Stomach (tissue), 4 donors: ENCODE results near the gene ARHGAP28.

Source experiments
- EP300 ChIP-seq: sonication (generic); formaldehyde crosslinking; IDR thresholded peaks from one replicate; pipeline ENCODE4 v1.6.1; 2017; ENCODE audit warnings: antibody characterized with exemption
- TF ChIP-seq, protein P1 (sequence below), 7 experiments: fragments of 450-650 bp in 4 of 7; fragments of 200-600 bp in 3 of 7; sonication (generic) in 3 of 7; IDR thresholded peaks; one replicate each; pipeline ENCODE4 v1.5.1; 2016 to 2019; ENCODE audit warnings: antibody characterized with exemption in 7 of 7, control low read depth in 2 of 7, mild to moderate bottlenecking in 1 of 7

DNA sequence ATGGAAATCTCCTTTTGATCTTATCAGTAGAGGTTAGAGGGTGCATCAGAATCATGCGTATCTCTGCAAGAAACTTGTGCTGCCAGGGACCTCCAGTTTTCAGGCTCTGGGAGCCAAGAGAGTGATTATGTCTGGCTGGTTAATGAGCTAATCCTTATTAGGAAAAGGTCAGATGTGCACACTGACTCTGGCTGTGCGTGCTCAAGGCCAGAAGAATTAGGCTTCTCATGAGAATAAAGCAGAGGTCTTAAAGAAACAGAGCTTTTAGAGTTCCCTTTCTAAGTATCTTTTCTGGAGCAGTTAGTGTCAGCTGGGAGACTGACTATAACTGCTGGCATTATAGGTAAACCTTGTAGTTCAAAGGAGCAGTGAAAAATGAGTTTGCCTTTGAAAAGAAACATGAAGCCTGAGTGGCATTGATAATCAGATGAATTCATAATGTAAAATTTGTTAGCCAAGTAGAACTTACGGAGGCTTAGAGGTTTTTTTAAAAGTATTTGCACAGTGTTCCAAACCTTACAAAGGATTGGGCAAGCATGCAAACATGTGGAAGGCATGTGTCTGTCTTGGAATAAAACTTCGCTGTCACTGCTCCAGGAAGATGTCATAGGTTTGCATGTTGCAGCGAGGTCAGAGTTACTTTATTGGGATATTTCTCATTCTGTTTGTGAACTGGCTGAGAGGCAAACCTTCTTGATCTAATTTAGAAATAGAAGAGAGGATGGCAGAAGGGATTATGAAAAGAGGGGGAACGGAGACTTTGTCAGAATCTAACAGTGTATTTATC, 151.7 kb downstream of the ARHGAP28 start:
- no peak for TF ChIP-seq EP300
- TF ChIP-seq, protein P1, sequence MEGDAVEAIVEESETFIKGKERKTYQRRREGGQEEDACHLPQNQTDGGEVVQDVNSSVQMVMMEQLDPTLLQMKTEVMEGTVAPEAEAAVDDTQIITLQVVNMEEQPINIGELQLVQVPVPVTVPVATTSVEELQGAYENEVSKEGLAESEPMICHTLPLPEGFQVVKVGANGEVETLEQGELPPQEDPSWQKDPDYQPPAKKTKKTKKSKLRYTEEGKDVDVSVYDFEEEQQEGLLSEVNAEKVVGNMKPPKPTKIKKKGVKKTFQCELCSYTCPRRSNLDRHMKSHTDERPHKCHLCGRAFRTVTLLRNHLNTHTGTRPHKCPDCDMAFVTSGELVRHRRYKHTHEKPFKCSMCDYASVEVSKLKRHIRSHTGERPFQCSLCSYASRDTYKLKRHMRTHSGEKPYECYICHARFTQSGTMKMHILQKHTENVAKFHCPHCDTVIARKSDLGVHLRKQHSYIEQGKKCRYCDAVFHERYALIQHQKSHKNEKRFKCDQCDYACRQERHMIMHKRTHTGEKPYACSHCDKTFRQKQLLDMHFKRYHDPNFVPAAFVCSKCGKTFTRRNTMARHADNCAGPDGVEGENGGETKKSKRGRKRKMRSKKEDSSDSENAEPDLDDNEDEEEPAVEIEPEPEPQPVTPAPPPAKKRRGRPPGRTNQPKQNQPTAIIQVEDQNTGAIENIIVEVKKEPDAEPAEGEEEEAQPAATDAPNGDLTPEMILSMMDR (IDR thresholded peaks at IDR 0.05): no peak
